HG03521 (cell line): Measurements from ENCODE around the gene ST3GAL2.
"Not testable (repeated sequence)": the region's sequence is repeated elsewhere in the genome, so short reads cannot be mapped to it uniquely, and the experiment has no call there.

Experiments
- ATAC-seq: cut with Tn5 transposase; IDR thresholded peaks from one replicate; pipeline ENCODE4 v1.9.1; 2021; ENCODE audit warnings: mild to moderate bottlenecking, moderate library complexity; ENCODE audit not compliant: unreplicated experiment

Gene ST3GAL2

DNA sequence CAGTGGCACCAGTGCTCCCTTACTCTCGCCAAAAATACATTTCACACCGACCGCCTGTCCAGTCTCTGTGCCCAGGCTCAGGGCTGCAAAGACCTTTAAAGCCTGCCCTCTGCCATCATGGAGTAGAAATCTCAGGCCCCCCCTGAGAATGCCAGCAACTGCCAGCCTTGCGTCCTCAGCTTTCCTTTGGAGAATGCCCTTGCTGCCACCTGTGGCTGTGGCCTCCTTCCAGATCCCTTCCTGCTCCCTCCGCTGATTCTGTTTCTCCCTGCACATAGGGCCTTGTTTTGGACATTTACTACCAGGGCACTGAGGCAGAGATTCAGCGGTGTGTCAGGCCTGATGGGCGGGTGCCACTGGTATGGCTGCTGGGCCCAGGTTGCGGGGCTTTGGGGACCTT, 28.7 kb upstream of the ST3GAL2 start:
- ATAC-seq, result no peak

DNA sequence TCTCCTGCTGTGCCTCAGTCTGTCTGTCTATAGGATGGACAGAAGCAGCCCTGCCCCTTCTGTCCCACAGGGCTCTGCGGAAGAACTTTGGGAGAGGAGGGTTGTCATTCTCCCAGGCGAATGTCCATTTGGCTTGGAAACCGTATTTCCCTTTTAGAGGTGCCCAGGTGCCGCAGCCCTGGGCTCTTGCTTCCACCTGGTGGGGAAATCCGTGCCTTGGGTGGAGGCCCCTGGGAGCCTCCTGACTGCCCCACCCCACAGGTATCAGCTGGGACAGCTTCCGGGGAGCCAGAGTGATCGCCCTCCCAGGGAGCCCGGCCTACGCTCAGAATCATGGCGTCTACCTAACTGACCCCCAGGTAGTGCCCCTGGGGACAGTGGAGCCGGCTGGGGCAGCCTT, 28.2 kb upstream of the ST3GAL2 start:
- ATAC-seq, result no peak

GRCh38 chr16:70466805-70467076, 27.8 kb upstream of the ST3GAL2 start:
- ATAC-seq, result no peak

DNA sequence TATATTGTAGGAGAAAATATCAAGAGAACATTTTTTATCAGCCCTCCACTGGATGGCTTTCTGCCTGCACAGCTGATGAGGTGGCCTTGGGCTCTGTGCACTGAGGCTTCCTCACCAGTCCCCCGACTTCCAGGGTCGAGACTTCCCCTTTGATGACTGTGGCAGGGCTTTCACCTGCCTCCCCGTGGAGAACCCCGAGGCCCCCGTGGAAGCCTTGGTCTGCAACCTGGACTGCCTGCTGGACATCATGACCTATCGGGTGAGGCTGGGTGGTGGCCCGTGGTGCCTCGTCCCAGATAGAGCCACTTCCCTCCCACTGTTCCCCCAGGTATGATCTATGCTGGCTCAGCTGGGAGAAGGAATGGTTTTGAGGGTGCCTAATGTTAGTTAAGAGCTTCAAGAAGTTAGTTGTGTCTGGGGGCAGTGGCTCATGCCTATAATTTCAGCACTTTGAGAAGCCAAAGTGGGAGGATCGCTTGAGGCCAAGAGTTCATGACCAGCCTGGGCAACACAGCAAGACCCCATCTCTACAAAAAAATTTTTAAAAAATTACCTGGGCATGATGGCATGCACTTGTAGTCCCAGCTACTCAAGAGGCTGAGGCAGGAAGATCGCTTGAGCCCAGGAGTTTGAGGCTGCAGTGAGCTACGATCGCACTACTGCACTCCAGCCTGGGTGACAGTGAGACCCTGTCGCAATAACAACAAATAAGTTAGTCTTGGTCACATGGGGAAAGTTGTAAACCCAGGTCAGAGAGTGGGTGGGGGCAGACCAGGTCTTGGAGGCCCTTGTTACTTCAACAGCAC, 27.3 kb upstream of the ST3GAL2 start:
- ATAC-seq, result no peak

DNA sequence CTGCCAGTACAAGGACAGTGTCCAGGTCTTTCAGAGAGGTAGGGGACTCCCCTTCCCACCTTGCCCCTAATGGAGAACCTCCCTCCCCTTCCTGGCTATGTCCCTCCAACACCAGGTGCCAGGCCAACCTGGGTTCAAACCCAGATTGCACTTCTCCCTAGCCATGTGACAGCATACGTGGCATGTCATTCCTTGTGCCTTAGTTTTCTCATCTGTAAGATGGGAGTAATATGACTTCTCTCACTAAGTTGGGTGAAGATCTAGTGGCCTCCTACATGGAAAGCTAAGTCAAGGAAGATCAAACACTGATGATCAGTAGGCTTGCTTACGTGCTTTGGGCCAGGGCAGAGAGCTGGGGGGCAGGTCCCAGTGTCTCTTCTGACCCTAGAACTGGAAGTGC, 24.3 kb upstream of the ST3GAL2 start:
- no peak for ATAC-seq

DNA sequence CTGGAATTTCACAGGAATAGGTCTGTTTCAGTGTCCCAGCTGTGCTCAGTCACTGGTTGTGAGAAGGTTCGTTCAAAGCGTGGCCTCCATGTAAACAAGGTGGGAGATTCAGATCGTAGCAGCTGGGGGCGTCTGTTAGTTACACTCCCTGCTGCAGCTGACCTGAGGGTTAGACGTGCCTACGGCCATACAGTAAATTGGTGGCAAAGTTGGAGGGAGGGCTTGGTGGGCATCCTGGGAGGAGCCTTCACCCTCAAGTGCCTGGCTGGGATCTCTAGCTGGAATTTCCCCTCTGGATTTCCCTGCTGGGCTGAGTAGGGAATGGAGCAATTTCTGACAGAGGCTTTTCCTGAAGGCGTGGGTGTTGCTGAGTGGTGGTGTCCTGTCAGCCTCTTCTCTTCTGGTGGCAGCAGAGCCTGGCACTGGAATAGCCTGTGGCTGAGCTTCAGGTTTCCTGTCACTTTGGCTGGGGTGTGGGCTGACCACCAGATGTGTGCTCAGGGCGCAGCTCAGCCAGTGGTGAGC, 21.9 kb upstream of the ST3GAL2 start:
- ATAC-seq, result no peak

DNA sequence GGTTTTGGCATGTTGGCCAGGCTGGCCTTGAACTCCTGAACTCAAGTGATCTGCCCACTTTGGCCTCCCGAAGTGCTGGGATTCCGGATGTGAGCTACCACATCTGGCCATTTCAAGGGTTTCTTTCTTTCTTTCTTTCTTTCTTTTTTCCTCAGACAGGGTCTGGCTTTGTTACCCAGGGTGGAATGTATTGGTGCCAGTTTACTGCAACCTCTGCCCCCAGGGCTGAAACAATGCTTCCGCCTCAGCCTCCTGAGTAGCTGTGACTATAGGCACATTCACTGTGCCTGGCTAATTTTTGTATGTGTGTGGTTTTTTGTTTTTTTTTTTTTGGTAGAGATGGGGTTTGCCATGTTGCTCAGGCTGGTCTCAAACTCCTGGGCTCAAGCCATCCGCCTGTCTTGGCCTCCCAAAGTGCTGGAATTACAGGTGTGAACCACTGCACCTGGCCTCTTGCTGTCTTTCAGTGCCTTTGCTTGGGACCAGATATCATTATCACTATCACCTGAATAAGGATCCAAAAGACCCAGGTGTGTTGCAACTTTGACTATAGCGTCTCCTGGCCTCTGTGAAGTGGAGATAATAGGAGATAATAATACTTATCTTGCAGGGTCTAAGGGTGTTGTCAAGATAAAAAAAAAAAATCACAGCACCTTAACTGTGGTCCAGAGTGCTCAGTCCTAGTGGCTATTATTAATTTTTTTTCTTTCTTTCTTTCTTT, 18.7 kb upstream of the ST3GAL2 start:
- no peak for ATAC-seq

DNA sequence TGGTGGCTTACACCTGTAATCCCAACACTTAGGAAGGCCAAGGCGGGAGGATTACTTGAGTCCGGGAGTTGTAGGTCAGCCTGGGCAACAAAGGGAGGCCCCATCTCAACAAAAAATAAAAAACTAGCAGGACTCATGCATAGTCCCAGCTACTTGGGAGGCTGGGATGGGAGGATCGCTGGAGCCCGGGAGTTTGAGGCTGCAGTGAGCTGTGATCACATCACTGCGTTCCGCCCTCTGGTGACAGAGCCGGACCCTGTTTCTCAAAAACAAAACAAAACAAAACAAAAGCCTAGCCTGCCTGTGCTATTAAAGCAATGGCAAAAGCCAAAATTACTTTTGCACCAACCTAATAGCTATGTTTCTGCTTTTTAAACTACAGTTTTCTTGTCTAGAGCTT, 17.0 kb upstream of the ST3GAL2 start:
- no peak for ATAC-seq

DNA sequence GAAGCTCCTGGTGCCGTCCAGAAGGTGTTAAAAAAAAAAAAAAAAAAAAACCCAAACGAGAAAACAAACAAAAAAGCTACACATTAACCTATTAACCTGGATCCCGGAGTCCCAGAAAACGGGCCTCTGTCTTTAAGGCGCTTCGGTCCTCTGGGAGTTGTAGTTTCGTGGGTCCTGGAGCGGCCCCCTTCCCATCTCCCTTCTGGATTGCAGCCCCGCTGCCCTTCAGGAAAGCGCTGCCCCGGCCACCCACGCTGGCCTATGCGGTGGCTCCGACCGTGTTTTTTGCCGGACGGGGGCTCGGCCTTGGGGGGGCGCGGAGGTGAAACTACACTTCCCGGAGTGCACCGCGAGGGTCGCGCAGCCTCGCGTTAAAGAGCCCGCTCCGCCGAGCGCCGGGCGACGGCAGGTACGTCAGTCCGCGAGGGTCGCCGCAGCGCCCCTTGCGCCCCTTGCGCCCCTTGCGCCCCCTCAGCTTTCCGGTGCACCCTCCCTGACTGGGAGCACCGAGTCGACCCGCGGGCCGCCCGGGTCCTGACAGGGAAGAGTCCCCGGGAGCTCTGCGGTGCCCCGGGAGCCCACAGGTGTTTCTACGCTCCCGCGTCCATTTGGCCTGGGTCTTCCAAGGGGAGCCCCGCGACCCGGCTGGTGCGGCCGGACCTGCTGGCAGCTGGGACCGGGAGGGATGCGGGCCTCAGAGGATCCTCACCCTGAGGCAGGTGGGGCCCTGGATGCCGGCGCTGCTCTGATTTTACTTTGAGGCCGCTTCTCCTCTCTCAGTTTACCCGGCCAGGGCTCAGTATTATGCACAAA, 15.5 kb upstream of the ST3GAL2 start, which contains the start of gene FCSK:
Gene FCSK, plus strand, starts transcription at position 374 of the 813 bp plus-strand sequence. CDS start 8,596 bp downstream, outside the sequence.
- ATAC-seq, result peak; percentile 74

GRCh38 chr16:70453892-70454221, 15.0 kb upstream of the ST3GAL2 start:
- no peak for ATAC-seq

- ATAC-seq, result no peak
Measured at GRCh38 chr16:70453117-70453891, 14.4 kb upstream of the ST3GAL2 start.

- ATAC-seq, result not testable (repeated sequence)
Measured at GRCh38 chr16:70451004-70451340, 12.1 kb upstream of the ST3GAL2 start.

GRCh38 chr16:70450142-70451003, 11.5 kb upstream of the ST3GAL2 start:
- ATAC-seq, result not testable (repeated sequence)

- ATAC-seq, result no peak
Measured at GRCh38 chr16:70448075-70448474, 9.2 kb upstream of the ST3GAL2 start.

DNA sequence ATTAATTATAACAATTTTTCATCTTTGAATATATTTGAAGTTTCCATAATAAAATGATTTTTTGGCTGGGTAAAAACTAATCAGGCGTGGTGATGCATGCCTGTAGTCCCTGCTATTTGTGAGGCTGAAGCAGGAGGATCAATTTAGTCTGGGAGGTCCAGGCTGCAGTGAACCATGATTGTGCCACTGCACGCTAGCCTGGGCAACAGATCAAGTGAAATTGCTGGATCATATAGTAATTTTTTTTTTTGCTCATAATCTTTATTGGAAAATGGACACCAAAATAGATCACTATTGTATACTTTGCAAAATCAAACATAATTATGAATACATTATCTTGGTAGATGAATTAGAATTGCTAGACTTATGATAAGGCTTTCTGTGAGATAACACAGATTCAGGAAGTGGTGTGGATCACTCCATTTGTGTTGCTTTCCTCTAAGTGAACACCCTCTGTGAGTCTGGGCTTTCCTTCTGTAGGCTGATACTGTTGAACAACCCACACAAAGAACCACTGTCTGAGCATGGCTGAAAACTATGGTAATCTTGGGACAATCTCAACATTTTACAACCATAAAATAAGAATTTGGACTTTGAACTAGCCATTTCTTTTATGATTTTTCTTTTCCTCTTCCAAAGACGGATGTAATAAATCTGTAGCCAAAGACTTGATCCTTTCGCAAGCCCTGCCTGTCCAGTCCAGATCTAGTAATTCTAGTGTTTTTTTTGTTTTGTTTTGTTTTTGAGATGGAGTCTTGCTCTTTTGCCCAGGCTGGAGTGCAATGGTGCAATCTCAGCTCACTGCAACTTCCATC, 5.6 kb upstream of the ST3GAL2 start:
- ATAC-seq, result no peak

DNA sequence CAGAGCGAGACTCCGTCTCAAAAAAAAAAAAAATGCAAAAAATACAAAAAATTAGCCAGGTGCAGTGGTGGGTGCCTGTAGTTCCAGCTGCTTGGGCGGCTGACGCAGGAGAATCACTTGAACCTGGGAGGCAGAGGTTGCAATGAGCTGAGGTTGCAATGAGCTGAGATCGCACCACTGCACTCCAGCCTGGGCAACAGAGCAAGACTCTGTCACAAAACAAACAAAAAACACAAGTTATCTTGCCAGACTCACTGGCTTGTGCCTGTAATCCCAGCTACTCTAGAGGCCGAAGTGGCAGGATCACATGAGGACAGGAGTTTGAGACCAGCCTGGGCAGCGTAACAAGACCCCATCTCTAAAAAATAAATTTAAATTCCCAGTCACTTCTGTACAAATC, 3.4 kb upstream of the ST3GAL2 start:
- ATAC-seq, result no peak

GRCh38 chr16:70441406-70441990, 2.6 kb upstream of the ST3GAL2 start:
- no peak for ATAC-seq

GRCh38 chr16:70440009-70440692, 1.3 kb upstream of the ST3GAL2 start:
- no peak for ATAC-seq
